IMR-90 (cell line): ENCODE results near the gene FAM53B. TPM values are rescaled to one million over a fixed set of nuclear protein-coding genes. Genes with fewer than 3 reads are reported as not detected.
"Not testable (repeated sequence)": the region's sequence is repeated elsewhere in the genome, so short reads cannot be mapped to it uniquely, and the experiment has no call there.

ENCODE experiments used
- ATAC-seq: fragments of 200-7000 bp; cut with Tn5 transposase; 2 replicates; pipeline ENCODE4 v1.9.1; 2020; ENCODE audit warnings: low read depth, mild to moderate bottlenecking, moderate library complexity
- BruUV-seq: library from RNA; stranded (reverse); fragments of 400-500 nt; replicated peaks from 2 replicates; lab custom pipeline; 2021; lab: Mats Ljungman, UMichigan
- CTCF ChIA-PET: fragments of 300-600 bp; formaldehyde crosslinking; extraction: SDS; loops from one replicate; lab custom pipeline; 2021; ENCODE audit warnings: antibody characterized with exemption; lab: Yijun Ruan, JAX
- POLR2A ChIA-PET: fragments of 300-600 bp; sonication (Branson Sonifier 250); formaldehyde crosslinking; loops from one replicate; lab custom pipeline; 2022; ENCODE audit warnings: antibody characterized with exemption; ENCODE audit not compliant: unreplicated experiment; lab: Charles Lee
- DNase-seq: peaks from one replicate; pipeline ENCODE4 v3.0.0; 2013
- H2AFZ ChIP-seq: replicated peaks from 2 replicates; pipeline ENCODE3; 2013; ENCODE audit warnings: low read length, mild to moderate bottlenecking; ENCODE audit not compliant: poor library complexity
- H2AK5ac ChIP-seq: 2 replicates; pipeline ENCODE4 v1.6.1; 2013; ENCODE audit warnings: low read depth, low read length, inconsistent platforms
- H2AK9ac ChIP-seq: replicated peaks from 2 replicates; pipeline ENCODE3; 2013; ENCODE audit warnings: mild to moderate bottlenecking, low read depth, low read length, moderate library complexity; ENCODE audit not compliant: poor library complexity
- H2BK120ac ChIP-seq: 2 replicates; pipeline ENCODE4 v1.6.1; 2013; ENCODE audit warnings: low read depth, low read length, inconsistent platforms
- H2BK15ac ChIP-seq: 3 replicates; pipeline ENCODE4 v1.6.1; 2013; ENCODE audit warnings: low read depth, low read length, inconsistent platforms
- H2BK20ac ChIP-seq: 2 replicates; pipeline ENCODE4 v1.6.1; 2013; ENCODE audit warnings: low read depth, mild to moderate bottlenecking, inconsistent platforms, low read length, moderate library complexity
- H2BK5ac ChIP-seq: 2 replicates; pipeline ENCODE4 v1.6.1; 2013; ENCODE audit warnings: mild to moderate bottlenecking, low read depth, low read length, inconsistent platforms; ENCODE audit not compliant: poor library complexity, severe bottlenecking
- H3K14ac ChIP-seq: replicated peaks from 2 replicates; pipeline ENCODE4 v1.6.1; 2013; ENCODE audit warnings: low read depth, low read length, inconsistent platforms
- H3K18ac ChIP-seq: 2 replicates; pipeline ENCODE4 v1.6.1; 2013; ENCODE audit warnings: low read depth, low read length, control low read depth
- H3K23ac ChIP-seq: 2 replicates; pipeline ENCODE4 v1.6.1; 2013; ENCODE audit warnings: low read depth, low read length, inconsistent platforms
- H3K27ac ChIP-seq: 2 replicates; pipeline ENCODE4 v1.5.1; 2013; ENCODE audit warnings: mild to moderate bottlenecking, control low read depth, low read length; ENCODE audit not compliant: insufficient read depth
- H3K27me3 ChIP-seq: 2 replicates; pipeline ENCODE4 v1.6.1; 2013; ENCODE audit warnings: low read length; ENCODE audit not compliant: control insufficient read depth, insufficient read depth
- H3K36me3 ChIP-seq: 2 replicates; pipeline ENCODE4 v1.6.1; 2013; ENCODE audit warnings: low read length, mixed read lengths; ENCODE audit not compliant: control insufficient read depth, insufficient read depth
- H3K4ac ChIP-seq: 2 replicates; pipeline ENCODE4 v1.6.1; 2013; ENCODE audit warnings: low read depth, low read length, inconsistent platforms
- H3K4me1 ChIP-seq: 2 replicates; pipeline ENCODE4 v1.6.1; 2013; ENCODE audit warnings: low read length, mixed read lengths; ENCODE audit not compliant: control insufficient read depth, insufficient read depth
- H3K4me2 ChIP-seq: 2 replicates; pipeline ENCODE4 v1.6.1; 2013; ENCODE audit warnings: low read depth, mild to moderate bottlenecking, control low read depth, low read length, moderate library complexity
- H3K4me3 ChIP-seq: 2 replicates; pipeline ENCODE4 v1.5.1; 2013; ENCODE audit warnings: low read depth, mild to moderate bottlenecking, control low read depth, low read length, moderate library complexity; ENCODE audit not compliant: insufficient read depth
- H3K56ac ChIP-seq: 2 replicates; pipeline ENCODE4 v1.6.1; 2013; ENCODE audit warnings: low read length, inconsistent platforms; ENCODE audit not compliant: insufficient read depth; ENCODE audit errors: extremely low read depth
- H3K79me1 ChIP-seq, 2 experiments: 2 replicates each; pipeline ENCODE4 v1.6.1; 2013; ENCODE audit warnings: low read length in 2 of 2, inconsistent platforms in 1 of 2, low read depth in 1 of 2
- H3K9ac ChIP-seq: 2 replicates; pipeline ENCODE4 v1.6.1; 2013; ENCODE audit warnings: low read depth, low read length, control low read depth
- H3K9me1 ChIP-seq: 2 replicates; pipeline ENCODE4 v1.6.1; 2013; ENCODE audit warnings: low read length, inconsistent platforms; ENCODE audit not compliant: insufficient read depth
- H3K9me3 ChIP-seq: 2 replicates; pipeline ENCODE4 v1.6.1; 2013; ENCODE audit warnings: low read length; ENCODE audit not compliant: control insufficient read depth, insufficient read depth
- H4K20me1 ChIP-seq: 2 replicates; pipeline ENCODE4 v1.6.1; 2013; ENCODE audit warnings: low read length, inconsistent platforms; ENCODE audit not compliant: insufficient read depth
- H4K5ac ChIP-seq: 2 replicates; pipeline ENCODE4 v1.6.1; 2013; ENCODE audit warnings: mild to moderate bottlenecking, low read depth, low read length, control low read depth
- H4K8ac ChIP-seq, 2 experiments: 2 replicates each; pipeline ENCODE4 v1.6.1; 2013; ENCODE audit warnings: low read depth in 2 of 2, low read length in 2 of 2, control low read depth in 1 of 2, inconsistent platforms in 1 of 2
- H4K91ac ChIP-seq: 2 replicates; pipeline ENCODE4 v1.6.1; 2013; ENCODE audit warnings: low read depth, low read length, inconsistent platforms; ENCODE audit not compliant: insufficient read depth
- WGBS, 2 experiments: methylation state at CpG; one replicate each; pipeline versions ENCODE4 v1.1.5 to v1.1.7; 2013; ENCODE audit warnings: missing lambda C conversion rate in 2 of 2; ENCODE audit not compliant: insufficient read length in 1 of 2; ENCODE audit errors: extremely low coverage in 2 of 2; 5-methylcytosine and 5-hydroxymethylcytosine counted together
- dilution Hi-C: fragments of 300-500 bp; cut with HindIII; formaldehyde crosslinking; loops from one replicate; pipeline ENCODE4 v1.14.3; 2018; ENCODE audit warnings: low sequenced_read_pairs; ENCODE audit not compliant: unreplicated experiment
- in situ Hi-C: fragments of 300-500 bp; cut with MboI; formaldehyde crosslinking; loops from 3 replicates; pipeline ENCODE4 v1.14.3; 2019; ENCODE audit warnings: low sequenced_read_pairs, inconsistent platforms, mixed read lengths
- intact Hi-C: fragments of 100-400 bp; cut with micrococcal nuclease; formaldehyde crosslinking; loops from 2 replicates; pipeline ENCODE4 v1.10.0; 2022
- polyA plus RNA-seq, 3 experiments: library from polyadenylated mRNA; depleted of rRNA; stranded (reverse); fragments of >200 nt; gene quantifications; 2 replicates each; pipeline ENCODE4 v1.2.3, GENCODE V29; 2012; ENCODE audit warnings: low replicate concordance in 1 of 3
- total RNA-seq: library from RNA; depleted of rRNA; stranded (reverse); fragments of >200 nt; gene quantifications from 2 replicates; pipeline ENCODE4 v1.2.3, GENCODE V29; 2012

FAM53B gene
- total and polyA plus RNA-seq, 2 of the 4 experiments (the other 2 are of a cell fraction): 3.8 to 5.7 TPM

DNA sequence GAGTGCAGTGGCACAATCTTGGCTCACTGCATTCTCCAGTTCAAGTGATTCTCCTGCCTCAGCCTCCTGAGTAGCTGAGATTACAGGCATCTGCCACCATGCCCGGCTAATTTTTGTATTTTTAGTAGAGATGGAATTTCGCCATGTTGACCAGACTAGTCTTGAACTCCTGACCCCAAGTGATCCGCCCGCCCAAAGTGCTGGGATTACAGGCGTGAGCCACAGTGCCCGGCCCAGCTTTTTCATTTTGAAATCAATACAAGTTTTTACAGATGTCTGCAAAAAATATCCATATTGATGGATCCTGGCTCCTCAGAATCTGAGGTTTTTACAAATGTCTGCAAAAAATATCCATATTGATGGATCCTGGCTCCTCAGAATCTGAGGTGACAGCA, 155.8 kb downstream of the FAM53B start:
- H2BK20ac ChIP-seq: not testable (repeated sequence)
- no CpG with 5 or more reads among the region's 6 CpGs for WGBS, 2 experiments

More for the DNA sequence above, 155.8 kb downstream of the FAM53B start:
- H2BK5ac ChIP-seq, H2BK15ac ChIP-seq, H3K4me3 ChIP-seq, H3K36me3 ChIP-seq, H2AK9ac ChIP-seq, H3K14ac ChIP-seq, intact Hi-C loops, H4K20me1 ChIP-seq, BruUV-seq, ATAC-seq, H3K27ac ChIP-seq, H3K9ac ChIP-seq, H2AFZ ChIP-seq, CTCF ChIA-PET, POLR2A ChIA-PET, H4K8ac ChIP-seq, in situ Hi-C loops, H3K9me1 ChIP-seq, H2BK120ac ChIP-seq, H3K23ac ChIP-seq, H3K4me1 ChIP-seq, H3K56ac ChIP-seq, DNase-seq, H2AK5ac ChIP-seq, H3K79me1 ChIP-seq, H3K4me2 ChIP-seq, H3K4ac ChIP-seq, H3K18ac ChIP-seq, H4K91ac ChIP-seq, dilution Hi-C loops, H3K27me3 ChIP-seq, H4K5ac ChIP-seq: not testable (repeated sequence)
- peaks cover 12% of the 10 kb centered on the region for H3K9me3 ChIP-seq
